ENCODE measurements around the gene LRRFIP2.
"Not testable (repeated sequence)": the region's sequence is repeated elsewhere in the genome, so short reads cannot be mapped to it uniquely, and the experiment has no call there.

Gene LRRFIP2

GRCh38 chr3:37140899-37141541, 33.4 kb downstream of the LRRFIP2 start:
- no peak for DNase-seq

- no peak for DNase-seq
Measured at GRCh38 chr3:37139567-37140052, 34.8 kb downstream of the LRRFIP2 start.

- DNase-seq, result no peak
Measured at GRCh38 chr3:37138816-37139215, 35.6 kb downstream of the LRRFIP2 start.

- no peak for DNase-seq
Measured at GRCh38 chr3:37137516-37137915, 36.9 kb downstream of the LRRFIP2 start.

GRCh38 chr3:37136067-37136466, 38.3 kb downstream of the LRRFIP2 start:
- no peak for DNase-seq

GRCh38 chr3:37135561-37135960, 38.8 kb downstream of the LRRFIP2 start:
- DNase-seq, result no peak

GRCh38 chr3:37132334-37132733, 42.0 kb downstream of the LRRFIP2 start:
- DNase-seq, result no peak

GRCh38 chr3:37131860-37132144, 42.6 kb downstream of the LRRFIP2 start:
- DNase-seq, result no peak

GRCh38 chr3:37130984-37131859, 43.2 kb downstream of the LRRFIP2 start:
- no peak for DNase-seq

- DNase-seq, result no peak
Measured at GRCh38 chr3:37130448-37130847, 43.9 kb downstream of the LRRFIP2 start.

- DNase-seq, result no peak
Measured at GRCh38 chr3:37129871-37130270, 44.5 kb downstream of the LRRFIP2 start.

GRCh38 chr3:37127340-37127739, 47.0 kb downstream of the LRRFIP2 start:
- DNase-seq, result no peak

- no peak for DNase-seq
Measured at GRCh38 chr3:37126856-37127255, 47.5 kb downstream of the LRRFIP2 start.

- DNase-seq, result no peak
Measured at GRCh38 chr3:37125195-37126073, 48.9 kb downstream of the LRRFIP2 start.

GRCh38 chr3:37124435-37124834, 49.9 kb downstream of the LRRFIP2 start:
- DNase-seq, result no peak

- DNase-seq, result no peak
Measured at GRCh38 chr3:37123292-37123691, 51.1 kb downstream of the LRRFIP2 start.

- DNase-seq, result not testable (repeated sequence)
Measured at GRCh38 chr3:37122069-37122468, 52.3 kb downstream of the LRRFIP2 start.

GRCh38 chr3:37118163-37118562, 56.2 kb downstream of the LRRFIP2 start:
- no peak for DNase-seq

GRCh38 chr3:37117548-37117947, 56.8 kb downstream of the LRRFIP2 start:
- DNase-seq, result no peak

GRCh38 chr3:37116998-37117397, 57.4 kb downstream of the LRRFIP2 start:
- DNase-seq, result no peak

GRCh38 chr3:37115446-37115845, 58.9 kb downstream of the LRRFIP2 start:
- no peak for DNase-seq

- no peak for DNase-seq
Measured at GRCh38 chr3:37114251-37115145, 59.9 kb downstream of the LRRFIP2 start.
